Ishikawa (cell line): Measurements from ENCODE around the gene ZC2HC1C.

Experiments
- CEBPB ChIP-seq: IDR thresholded peaks from 2 replicates; pipeline ENCODE4 v1.6.1; 2012
- CREB1 ChIP-seq: IDR thresholded peaks from 2 replicates; pipeline ENCODE4 v1.6.1; 2012; ENCODE audit warnings: low read depth
- EGR1 ChIP-seq: IDR thresholded peaks from 2 replicates; pipeline ENCODE4 v1.6.1; 2012
- EP300 ChIP-seq: IDR thresholded peaks from 2 replicates; pipeline ENCODE4 v1.6.1; 2012; ENCODE audit warnings: borderline replicate concordance
- FOXM1 ChIP-seq: IDR thresholded peaks from 2 replicates; pipeline ENCODE4 v1.6.1; 2012; ENCODE audit warnings: low read depth, borderline replicate concordance
- MAX ChIP-seq: IDR thresholded peaks from 2 replicates; pipeline ENCODE4 v1.6.1; 2012
- NFIC ChIP-seq: IDR thresholded peaks from 2 replicates; pipeline ENCODE4 v1.6.1; 2012
- RAD21 ChIP-seq: IDR thresholded peaks from 2 replicates; pipeline ENCODE4 v1.6.1; 2012; ENCODE audit warnings: low read depth
- REST ChIP-seq: IDR thresholded peaks from 2 replicates; pipeline ENCODE4 v1.6.1; 2012; ENCODE audit warnings: low read depth, mild to moderate bottlenecking
- TAF1 ChIP-seq: IDR thresholded peaks from 2 replicates; pipeline ENCODE4 v1.6.1; 2012; ENCODE audit warnings: low read depth, mild to moderate bottlenecking
- TCF12 ChIP-seq: IDR thresholded peaks from 2 replicates; pipeline ENCODE4 v1.6.1; 2012; ENCODE audit warnings: low read depth
- TEAD4 ChIP-seq: IDR thresholded peaks from 2 replicates; pipeline ENCODE4 v1.6.1; 2012
- USF1 ChIP-seq: IDR thresholded peaks from 2 replicates; pipeline ENCODE4 v1.6.1; 2012
- YY1 ChIP-seq: IDR thresholded peaks from 2 replicates; pipeline ENCODE4 v1.6.1; 2012; ENCODE audit warnings: low read depth
- ZBTB7A ChIP-seq: IDR thresholded peaks from 2 replicates; pipeline ENCODE4 v1.6.1; 2012; ENCODE audit warnings: low read depth

The ZC2HC1C gene

GRCh38 chr14:75088153-75088552, 18.7 kb downstream of the ZC2HC1C start:
- TF ChIP-seq REST (no peak), EGR1 (no peak), FOXM1 (no peak), TEAD4 (no peak), CREB1 (no peak), MAX (no peak), ZBTB7A (no peak), RAD21 (no peak), TCF12 (no peak), TAF1 (no peak), NFIC (no peak), YY1 (no peak)

- TF ChIP-seq MAX (no peak), RAD21 (peak; percentile 87)
Observed at GRCh38 chr14:75088566-75089373, 19.3 kb downstream of the ZC2HC1C start.

GRCh38 chr14:75090353-75090752, 20.9 kb downstream of the ZC2HC1C start:
- no peak for TF ChIP-seq FOXM1

GRCh38 chr14:75091251-75091650, 21.8 kb downstream of the ZC2HC1C start:
- TF ChIP-seq ZBTB7A (no peak), USF1 (no peak)

- no peak for TF ChIP-seq TEAD4
Observed at GRCh38 chr14:75092698-75093097, 23.3 kb downstream of the ZC2HC1C start.

GRCh38 chr14:75094896-75095295, 25.5 kb downstream of the ZC2HC1C start:
- no peak for TF ChIP-seq RAD21
- no peak for TF ChIP-seq CEBPB
- TF ChIP-seq EGR1: no peak

- TF ChIP-seq EP300: no peak
Observed at GRCh38 chr14:75095690-75096089, 26.2 kb downstream of the ZC2HC1C start.

GRCh38 chr14:75096959-75097358, 27.5 kb downstream of the ZC2HC1C start:
- TF ChIP-seq RAD21 (no peak), YY1 (no peak), TAF1 (no peak), TCF12 (no peak), EGR1 (no peak), CREB1 (no peak), FOXM1 (no peak), EP300 (no peak)

GRCh38 chr14:75098212-75098611, 28.8 kb downstream of the ZC2HC1C start:
- no peak for TF ChIP-seq TAF1
- TF ChIP-seq CEBPB: no peak
- TF ChIP-seq YY1: no peak
- no peak for TF ChIP-seq ZBTB7A
- no peak for TF ChIP-seq TEAD4
- TF ChIP-seq NFIC: no peak
- no peak for TF ChIP-seq EGR1
- no peak for TF ChIP-seq USF1
- TF ChIP-seq REST: no peak
- no peak for TF ChIP-seq EP300
- no peak for TF ChIP-seq FOXM1
- TF ChIP-seq RAD21: no peak
- no peak for TF ChIP-seq MAX
- TF ChIP-seq CREB1: no peak
- no peak for TF ChIP-seq TCF12
